HG02870 (cell line): ENCODE measurements around the gene WDR35.
A peak's percentile ranks its signal among the peaks of the same experiment; 100 is the strongest.
"Not testable (repeated sequence)": the region's sequence is repeated elsewhere in the genome, so short reads cannot be mapped to it uniquely, and the experiment has no call there.

Experiments
- ATAC-seq: cut with Tn5 transposase; IDR thresholded peaks from one replicate; pipeline ENCODE4 v1.9.1; 2021; ENCODE audit warnings: mild to moderate bottlenecking, moderate library complexity; ENCODE audit not compliant: unreplicated experiment

WDR35 gene

GRCh38 chr2:19897623-19898245 lies 92.2 kb downstream of the WDR35 start:
- ATAC-seq, result no peak

GRCh38 chr2:19895535-19895934 lies 94.4 kb downstream of the WDR35 start:
- peak; percentile 22 for ATAC-seq

GRCh38 chr2:19894134-19894792 lies 95.6 kb downstream of the WDR35 start:
- ATAC-seq, result peak; percentile 9

- peak; percentile 85 for ATAC-seq
Observed at GRCh38 chr2:19893520-19894133, 96.3 kb downstream of the WDR35 start.

GRCh38 chr2:19891971-19892370 lies 97.9 kb downstream of the WDR35 start:
- not testable (repeated sequence) for ATAC-seq

DNA sequence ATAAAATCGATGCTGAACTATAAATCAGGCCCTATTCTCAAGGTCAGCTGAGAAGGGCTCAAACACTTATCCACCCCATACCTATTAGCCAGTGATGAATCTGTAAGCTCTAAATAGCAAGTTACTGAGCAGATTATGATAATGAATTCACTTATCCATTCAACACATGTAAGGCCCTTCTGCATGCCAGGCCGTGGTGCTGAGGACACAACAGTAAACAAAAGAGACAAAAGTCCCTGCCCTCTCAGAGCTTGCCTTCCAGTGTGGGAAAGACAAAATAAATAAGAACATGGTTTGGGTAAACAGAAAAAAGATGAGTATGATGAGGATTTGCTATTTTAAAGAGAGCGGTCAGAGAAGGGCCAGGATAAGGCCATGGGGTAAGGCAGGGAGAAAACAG lies 99.8 kb downstream of the WDR35 start:
- ATAC-seq, result no peak

GRCh38 chr2:19888831-19889230 lies 101.1 kb downstream of the WDR35 start:
- ATAC-seq, result no peak

GRCh38 chr2:19887510-19887909 lies 102.4 kb downstream of the WDR35 start:
- ATAC-seq, result no peak

DNA sequence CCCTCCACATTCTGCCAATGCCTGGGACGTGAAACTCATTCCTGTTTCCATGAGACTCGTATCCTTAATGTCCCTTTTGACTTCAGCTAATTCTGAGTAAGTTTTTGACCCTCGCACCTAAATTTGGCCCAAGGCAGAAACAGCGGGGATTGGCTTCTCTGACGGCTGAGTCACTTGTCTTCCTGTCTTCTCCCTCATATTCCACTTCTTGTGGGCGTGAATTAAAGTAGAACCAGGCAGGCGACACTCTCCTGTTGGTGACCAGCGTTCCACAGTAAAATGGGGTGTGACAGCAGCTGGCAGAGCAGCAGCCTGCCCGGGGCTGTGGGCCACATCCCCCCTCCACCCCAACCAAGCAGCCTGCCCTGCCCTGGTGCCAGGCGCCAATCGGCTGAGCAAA lies 103.6 kb downstream of the WDR35 start:
- ATAC-seq, result no peak

GRCh38 chr2:19885791-19886190 lies 104.1 kb downstream of the WDR35 start:
- no peak for ATAC-seq

DNA sequence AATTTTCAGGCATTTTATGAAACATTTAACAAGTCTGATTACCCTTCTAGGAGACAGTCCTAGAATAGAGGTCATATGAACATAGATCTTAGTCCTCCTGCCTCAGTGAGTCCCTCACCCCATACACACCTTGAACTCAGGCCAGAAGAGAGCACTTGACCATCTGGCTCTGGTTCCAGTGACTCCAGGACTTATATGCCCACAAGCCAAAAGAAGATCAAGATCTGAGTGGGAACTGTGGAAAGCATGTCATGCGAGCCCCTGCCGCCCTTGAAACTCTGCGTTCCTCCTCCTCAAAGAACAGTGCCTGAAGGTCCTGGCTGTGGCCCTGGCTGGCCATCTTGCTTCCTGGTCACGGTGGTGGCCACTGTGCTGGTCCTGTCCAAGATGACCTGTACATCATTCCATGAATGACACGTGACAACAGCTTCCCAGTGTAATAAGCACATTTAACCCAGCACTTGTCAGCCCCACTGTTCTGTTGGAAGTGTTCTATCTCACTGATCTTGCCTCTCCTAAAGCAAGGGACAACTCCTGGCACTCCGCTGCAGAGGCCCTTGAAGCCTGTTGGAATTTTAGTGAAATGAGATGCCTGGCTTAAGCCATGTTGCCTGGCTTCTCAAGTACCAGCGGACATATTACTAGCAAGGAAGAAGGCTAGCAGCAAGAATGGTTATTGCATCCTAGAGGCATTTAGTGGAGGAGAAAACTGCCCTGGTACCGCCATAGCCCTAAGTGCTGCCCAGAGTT lies 105.8 kb downstream of the WDR35 start:
- ATAC-seq, result no peak

DNA sequence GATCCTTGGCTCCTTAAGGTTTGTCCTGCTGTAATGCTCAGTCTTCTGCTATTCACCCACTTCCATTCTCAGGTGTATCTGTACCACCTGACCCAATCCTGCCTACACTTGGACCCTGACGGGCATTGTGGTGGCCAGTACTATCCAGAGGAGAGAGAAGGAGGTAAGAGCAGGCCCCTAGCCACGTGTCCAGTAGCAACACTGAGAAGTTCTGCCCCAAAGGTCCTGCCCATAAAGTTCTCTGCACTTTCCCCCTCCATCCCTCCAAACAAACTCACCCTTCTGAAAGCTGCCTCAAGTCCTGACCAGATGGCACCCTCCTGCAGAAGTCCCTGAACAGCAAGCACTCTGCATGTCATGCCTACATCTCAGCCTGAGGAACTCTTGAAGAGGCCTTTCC lies 106.4 kb downstream of the WDR35 start:
- no peak for ATAC-seq

GRCh38 chr2:19882286-19882685 lies 107.6 kb downstream of the WDR35 start:
- no peak for ATAC-seq

DNA sequence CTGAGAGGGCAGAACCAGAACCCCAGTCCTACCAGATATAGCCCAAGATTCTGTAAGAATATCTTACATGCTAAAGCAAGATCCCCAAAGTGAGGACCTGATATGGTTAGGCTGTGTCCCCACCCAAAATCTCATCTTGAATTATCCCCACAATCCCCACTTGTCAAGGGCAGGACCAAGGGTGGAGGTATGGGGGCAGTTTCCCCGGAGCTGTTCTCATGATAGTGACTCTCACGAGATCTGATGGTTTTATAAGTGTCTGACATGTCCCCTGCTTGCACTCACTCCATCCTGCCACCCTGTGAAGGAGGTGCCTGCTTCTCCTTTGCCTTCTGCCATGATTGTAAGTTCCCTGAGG lies 108.0 kb downstream of the WDR35 start:
- no peak for ATAC-seq

DNA sequence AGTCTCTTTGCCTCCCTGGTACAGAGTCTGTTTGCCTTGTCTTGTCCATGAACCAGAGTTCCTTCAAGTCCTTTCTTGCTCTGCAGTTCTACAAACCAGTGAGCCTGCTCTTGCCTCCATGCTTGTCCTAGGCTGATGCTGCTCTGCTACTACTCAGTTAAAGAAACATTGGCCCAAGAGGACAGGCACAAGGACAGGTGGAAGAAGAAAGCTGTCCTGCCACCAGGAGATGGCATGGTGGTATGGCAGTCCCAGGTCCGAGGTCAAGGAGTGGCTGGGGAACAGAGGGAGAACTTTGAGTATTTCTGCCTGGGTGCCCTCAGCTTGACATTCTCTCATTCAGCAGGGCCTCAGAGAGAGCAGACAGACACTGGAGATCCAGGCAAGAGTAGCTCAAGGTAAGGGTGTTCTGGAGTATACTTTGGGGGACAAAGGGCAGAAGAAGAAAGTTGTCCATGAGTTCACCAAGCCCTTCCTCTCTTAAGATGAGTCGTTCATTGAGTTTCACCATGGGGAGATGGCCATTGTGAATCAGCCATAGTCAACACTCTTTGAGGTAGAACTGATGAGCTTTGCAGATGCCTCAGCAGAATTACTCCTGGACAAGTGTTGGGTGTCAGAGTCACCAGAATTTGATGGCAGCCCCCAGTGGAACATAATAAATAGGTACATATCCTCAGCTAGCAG lies 108.5 kb downstream of the WDR35 start:
- no peak for ATAC-seq

GRCh38 chr2:19880191-19880590 lies 109.7 kb downstream of the WDR35 start:
- ATAC-seq, result not testable (repeated sequence)

DNA sequence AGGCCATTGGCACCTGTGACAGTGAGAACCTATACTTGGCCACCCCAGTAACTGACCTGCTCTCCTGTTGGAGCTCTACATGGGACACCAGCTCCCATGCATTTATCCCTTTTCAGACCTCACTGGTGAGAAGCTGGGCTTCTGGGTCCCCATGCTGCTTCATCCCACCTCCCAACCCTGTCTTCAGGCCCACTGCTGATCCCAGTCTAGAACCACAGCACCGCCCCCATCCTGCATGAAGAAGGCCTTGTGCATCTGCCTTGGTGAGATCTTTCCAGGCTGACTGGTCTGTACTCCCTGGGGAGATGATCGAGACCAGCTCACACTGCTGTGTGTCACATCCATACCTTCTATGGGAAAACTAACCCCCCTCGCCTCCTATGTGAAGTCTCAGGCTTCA lies 110.8 kb downstream of the WDR35 start:
- no peak for ATAC-seq

- no peak for ATAC-seq
Observed at GRCh38 chr2:19878268-19879046, 111.4 kb downstream of the WDR35 start.

DNA sequence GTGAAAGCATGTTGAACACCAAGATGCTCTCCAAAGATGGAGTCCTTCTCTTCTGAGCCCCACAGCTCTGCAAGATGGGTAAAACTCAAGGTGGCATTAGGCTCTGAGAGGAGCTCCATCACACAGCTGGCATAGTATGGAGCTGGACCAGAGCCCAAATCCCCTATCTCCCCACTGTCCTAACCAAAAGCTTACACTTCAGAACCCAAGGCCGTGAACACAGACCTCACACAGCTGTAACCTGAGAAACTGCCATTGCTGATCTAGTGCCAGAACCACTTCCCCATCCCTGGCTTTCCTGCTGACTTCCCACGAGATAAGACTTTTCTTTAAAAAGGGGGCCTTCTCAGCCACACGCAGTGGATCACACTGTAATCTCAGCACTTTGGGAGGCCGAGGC lies 113.2 kb downstream of the WDR35 start:
- ATAC-seq, result no peak

- no peak for ATAC-seq
Observed at GRCh38 chr2:19875280-19875679, 114.6 kb downstream of the WDR35 start.
